ENCODE results near the gene PDIA5. TPM values are rescaled to one million over a fixed set of nuclear protein-coding genes. Genes with fewer than 3 reads are reported as not detected.
A peak's percentile ranks its signal among the peaks of the same experiment; 100 is the strongest.

PDIA5 gene
- total RNA-seq, 1 experiment from 2014 or later, result 53.6 TPM

DNA sequence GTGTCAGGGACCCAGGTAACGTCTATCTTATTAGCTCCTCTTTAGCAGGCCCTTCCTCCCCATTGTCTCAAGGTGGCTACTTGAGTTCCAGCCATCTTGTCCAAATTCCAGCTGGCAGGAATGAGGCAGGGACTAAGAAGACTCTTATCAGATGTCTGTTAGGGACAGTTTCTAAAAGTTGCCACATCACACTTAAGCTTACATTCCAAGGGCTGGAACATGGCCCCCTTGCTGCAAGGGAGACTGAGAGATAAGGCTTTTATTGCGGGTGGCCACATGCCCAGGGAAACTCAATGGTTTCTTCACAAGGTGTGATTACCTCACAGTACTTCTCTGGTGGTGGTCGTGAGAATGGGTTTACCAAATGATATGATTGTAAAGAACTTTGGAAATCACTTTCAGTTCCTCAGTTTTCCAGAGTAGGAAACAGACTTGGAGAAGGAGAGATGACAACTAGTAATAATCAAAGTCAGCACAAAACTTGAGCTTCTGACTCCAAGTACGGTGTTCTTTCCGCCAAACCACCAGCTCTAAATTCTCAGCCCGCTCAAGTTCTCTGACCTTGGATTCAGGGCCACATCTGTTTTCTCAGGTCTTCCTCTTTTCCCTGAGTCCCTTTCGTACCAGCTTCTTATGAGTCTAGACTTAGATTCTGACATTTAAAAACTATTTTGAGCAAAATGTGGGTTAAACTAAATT is 14.2 kb downstream of the PDIA5 start:
- TF ChIP-seq, protein P1, sequence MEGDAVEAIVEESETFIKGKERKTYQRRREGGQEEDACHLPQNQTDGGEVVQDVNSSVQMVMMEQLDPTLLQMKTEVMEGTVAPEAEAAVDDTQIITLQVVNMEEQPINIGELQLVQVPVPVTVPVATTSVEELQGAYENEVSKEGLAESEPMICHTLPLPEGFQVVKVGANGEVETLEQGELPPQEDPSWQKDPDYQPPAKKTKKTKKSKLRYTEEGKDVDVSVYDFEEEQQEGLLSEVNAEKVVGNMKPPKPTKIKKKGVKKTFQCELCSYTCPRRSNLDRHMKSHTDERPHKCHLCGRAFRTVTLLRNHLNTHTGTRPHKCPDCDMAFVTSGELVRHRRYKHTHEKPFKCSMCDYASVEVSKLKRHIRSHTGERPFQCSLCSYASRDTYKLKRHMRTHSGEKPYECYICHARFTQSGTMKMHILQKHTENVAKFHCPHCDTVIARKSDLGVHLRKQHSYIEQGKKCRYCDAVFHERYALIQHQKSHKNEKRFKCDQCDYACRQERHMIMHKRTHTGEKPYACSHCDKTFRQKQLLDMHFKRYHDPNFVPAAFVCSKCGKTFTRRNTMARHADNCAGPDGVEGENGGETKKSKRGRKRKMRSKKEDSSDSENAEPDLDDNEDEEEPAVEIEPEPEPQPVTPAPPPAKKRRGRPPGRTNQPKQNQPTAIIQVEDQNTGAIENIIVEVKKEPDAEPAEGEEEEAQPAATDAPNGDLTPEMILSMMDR (IDR thresholded peaks at IDR 0.05), result no peak
- TF ChIP-seq POLR2AphosphoS5 (IDR thresholded peaks at IDR 0.05; ENCODE audit: low read depth, low read length) (no peak), TCF7L2 (IDR thresholded peaks at IDR 0.05; ENCODE audit: low read depth, low read length) (no peak), SIN3A (IDR thresholded peaks at IDR 0.05; ENCODE audit: borderline replicate concordance, insufficient read depth, low read depth, low read length) (no peak)
- TF ChIP-seq, protein P2, sequence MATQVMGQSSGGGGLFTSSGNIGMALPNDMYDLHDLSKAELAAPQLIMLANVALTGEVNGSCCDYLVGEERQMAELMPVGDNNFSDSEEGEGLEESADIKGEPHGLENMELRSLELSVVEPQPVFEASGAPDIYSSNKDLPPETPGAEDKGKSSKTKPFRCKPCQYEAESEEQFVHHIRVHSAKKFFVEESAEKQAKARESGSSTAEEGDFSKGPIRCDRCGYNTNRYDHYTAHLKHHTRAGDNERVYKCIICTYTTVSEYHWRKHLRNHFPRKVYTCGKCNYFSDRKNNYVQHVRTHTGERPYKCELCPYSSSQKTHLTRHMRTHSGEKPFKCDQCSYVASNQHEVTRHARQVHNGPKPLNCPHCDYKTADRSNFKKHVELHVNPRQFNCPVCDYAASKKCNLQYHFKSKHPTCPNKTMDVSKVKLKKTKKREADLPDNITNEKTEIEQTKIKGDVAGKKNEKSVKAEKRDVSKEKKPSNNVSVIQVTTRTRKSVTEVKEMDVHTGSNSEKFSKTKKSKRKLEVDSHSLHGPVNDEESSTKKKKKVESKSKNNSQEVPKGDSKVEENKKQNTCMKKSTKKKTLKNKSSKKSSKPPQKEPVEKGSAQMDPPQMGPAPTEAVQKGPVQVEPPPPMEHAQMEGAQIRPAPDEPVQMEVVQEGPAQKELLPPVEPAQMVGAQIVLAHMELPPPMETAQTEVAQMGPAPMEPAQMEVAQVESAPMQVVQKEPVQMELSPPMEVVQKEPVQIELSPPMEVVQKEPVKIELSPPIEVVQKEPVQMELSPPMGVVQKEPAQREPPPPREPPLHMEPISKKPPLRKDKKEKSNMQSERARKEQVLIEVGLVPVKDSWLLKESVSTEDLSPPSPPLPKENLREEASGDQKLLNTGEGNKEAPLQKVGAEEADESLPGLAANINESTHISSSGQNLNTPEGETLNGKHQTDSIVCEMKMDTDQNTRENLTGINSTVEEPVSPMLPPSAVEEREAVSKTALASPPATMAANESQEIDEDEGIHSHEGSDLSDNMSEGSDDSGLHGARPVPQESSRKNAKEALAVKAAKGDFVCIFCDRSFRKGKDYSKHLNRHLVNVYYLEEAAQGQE (IDR thresholded peaks at IDR 0.05; ENCODE audit: insufficient read depth in 1 of 2, low read depth in 2 of 2, low read length in 1 of 2), result no peak
- ChIA-PET POLR2A (interaction anchor here (0.6 kb wide), 1 partner anchor 11 kb away, joined by 5 read pairs; no protein-coding TSS in a partner anchor), CTCF (no interaction called here)
- Histone ChIP-seq H3K9me3 (ENCODE audit: control insufficient read depth, insufficient read depth, low read depth, low read length) (no peaks in the 10 kb centered on the region), H3K36me3 (ENCODE audit: control insufficient read depth, insufficient read depth, low read length) (no peaks in the 10 kb centered on the region), H3K4me3 (ENCODE audit: low read depth in 2 of 2, low read length in 2 of 2) (no peak overlapping the region), H3K27me3 (ENCODE audit: control insufficient read depth, insufficient read depth, low read length) (no peaks in the 10 kb centered on the region), H3K27ac (ENCODE audit: low read length) (peak overlapping the region; percentile 66), H3K4me1 (ENCODE audit: control insufficient read depth, insufficient read depth, low read length) (peaks cover 88% of the 10 kb centered on the region)
- DNase-seq (ENCODE audit: low read depth, low spot score), result no peak
- in situ Hi-C loops (cut with HindIII; ENCODE audit: low pct_unique_long_range_greater_than_20kb, low sequenced_read_pairs), result no loop called here
- no peak for ATAC-seq
- no TSS peak for BruUV-seq (replicated peaks)
- intact Hi-C loops (cut with micrococcal nuclease; ENCODE audit: unreplicated experiment), result no loop called here

DNA sequence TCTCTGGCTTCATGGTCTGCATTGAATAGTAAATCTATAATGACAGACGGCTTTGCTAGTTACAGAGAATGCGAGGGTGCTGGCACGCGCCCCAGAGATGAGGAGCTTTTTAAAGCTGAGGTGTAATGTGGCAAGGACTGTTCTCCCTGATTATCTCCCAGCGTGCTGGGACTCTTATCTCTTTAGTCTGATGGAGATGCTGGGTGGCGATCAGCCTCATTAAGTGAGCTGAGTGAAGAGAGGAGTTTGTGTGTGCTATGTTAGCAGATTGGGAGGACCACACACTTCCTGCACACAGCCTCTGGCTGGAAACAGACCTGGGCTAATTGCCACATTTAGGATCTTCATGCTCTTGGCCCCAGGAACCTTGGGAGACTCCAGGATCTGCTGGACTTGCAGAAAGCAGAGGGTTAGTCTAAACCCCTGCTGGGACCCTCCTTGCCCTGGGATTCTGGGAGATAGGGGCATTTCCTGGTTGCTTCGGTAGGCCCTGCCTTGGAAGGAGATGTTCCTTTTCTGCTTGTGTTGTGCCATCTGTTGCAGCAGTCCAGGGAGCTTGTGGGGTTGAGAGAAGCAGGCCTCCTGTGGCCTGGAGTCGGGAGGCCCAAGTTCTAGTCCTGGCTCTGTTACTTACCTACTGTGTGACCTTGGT is 15.0 kb downstream of the PDIA5 start:
- Histone ChIP-seq H3K36me3 (ENCODE audit: control insufficient read depth, insufficient read depth, low read length) (no peaks in the 10 kb centered on the region), H3K4me1 (ENCODE audit: control insufficient read depth, insufficient read depth, low read length) (peaks cover 80% of the 10 kb centered on the region), H3K9me3 (ENCODE audit: control insufficient read depth, insufficient read depth, low read depth, low read length) (no peaks in the 10 kb centered on the region), H3K27ac (ENCODE audit: low read length) (peak overlapping the region; percentile 66), H3K27me3 (ENCODE audit: control insufficient read depth, insufficient read depth, low read length) (no peaks in the 10 kb centered on the region), H3K4me3 (ENCODE audit: low read depth in 2 of 2, low read length in 2 of 2) (no peak overlapping the region)
- BruUV-seq (replicated peaks), result no TSS peak
- DNase-seq (ENCODE audit: low read depth, low spot score), result no peak
- no peak for ATAC-seq
- intact Hi-C loops (cut with micrococcal nuclease; ENCODE audit: unreplicated experiment) (no loop called here), in situ Hi-C loops (cut with HindIII; ENCODE audit: low pct_unique_long_range_greater_than_20kb, low sequenced_read_pairs) (no loop called here)
- TF ChIP-seq TCF7L2 (IDR thresholded peaks at IDR 0.05; ENCODE audit: low read depth, low read length) (no peak), SIN3A (IDR thresholded peaks at IDR 0.05; ENCODE audit: borderline replicate concordance, insufficient read depth, low read depth, low read length) (no peak), POLR2AphosphoS5 (IDR thresholded peaks at IDR 0.05; ENCODE audit: low read depth, low read length) (no peak)
- TF ChIP-seq, protein P2 (IDR thresholded peaks at IDR 0.05; ENCODE audit: insufficient read depth in 1 of 2, low read depth in 2 of 2, low read length in 1 of 2), result no peak
- POLR2A ChIA-PET, result no interaction called here
- CTCF ChIA-PET, result no interaction called here
